HepG2 (cell line): ENCODE measurements around the gene PTPA. TPM values are rescaled to one million over a fixed set of nuclear protein-coding genes. Genes with fewer than 3 reads are reported as not detected.

Experiments used
- ATF4 ChIP-seq, 2 experiments: fragments of 450-650 bp in 1 of 2; sonication (generic) in 1 of 2; formaldehyde crosslinking; IDR thresholded peaks; 2 replicates each; pipeline versions ENCODE4 v1.5.0 to v1.8.0; 2020 to 2022; ENCODE audit warnings: mild to moderate bottlenecking in 1 of 2, missing genetic modification reagents in 1 of 2
- DMAP1 ChIP-seq: IDR thresholded peaks from 2 replicates; pipeline ENCODE4 v1.6.1; 2016
- E2F5 ChIP-seq: sonication (generic); formaldehyde crosslinking; conservative IDR thresholded peaks from 2 replicates; pipeline ENCODE4 v1.4.0; 2020; ENCODE audit warnings: missing genetic modification reagents
- PAWR ChIP-seq: sonication (generic); formaldehyde crosslinking; IDR thresholded peaks from 2 replicates; pipeline ENCODE4 v1.4.0; 2020; ENCODE audit warnings: missing genetic modification reagents, mild to moderate bottlenecking, borderline replicate concordance
- POLR2G ChIP-seq: fragments of 200-400 bp; formaldehyde crosslinking; IDR thresholded peaks from 2 replicates; pipeline ENCODE4 v1.6.1; 2018; ENCODE audit warnings: mild to moderate bottlenecking, low read depth, low read length, moderate library complexity
- SP4 ChIP-seq: sonication (generic); formaldehyde crosslinking; IDR thresholded peaks from 2 replicates; pipeline ENCODE4 v1.8.1; 2023; ENCODE audit warnings: mild to moderate bottlenecking, missing genetic modification reagents
- ZFY ChIP-seq: sonication (generic); formaldehyde crosslinking; IDR thresholded peaks from 2 replicates; pipeline ENCODE4 v1.4.0; 2020; ENCODE audit warnings: missing genetic modification reagents
- ZNF558 ChIP-seq: sonication (generic); formaldehyde crosslinking; IDR thresholded peaks from 2 replicates; pipeline ENCODE4 v1.9.0; 2022; ENCODE audit warnings: mild to moderate bottlenecking, missing genetic modification reagents, borderline replicate concordance
- ZNF605 ChIP-seq: sonication (generic); formaldehyde crosslinking; IDR thresholded peaks from 2 replicates; pipeline ENCODE4 v1.8.0; 2022; ENCODE audit warnings: mild to moderate bottlenecking, missing genetic modification reagents
- ZSCAN29 ChIP-seq: sonication (generic); formaldehyde crosslinking; conservative IDR thresholded peaks from 2 replicates; pipeline ENCODE4 v1.4.0; 2020; ENCODE audit warnings: mild to moderate bottlenecking, missing genetic modification reagents
- ZUFSP ChIP-seq: sonication (generic); formaldehyde crosslinking; IDR thresholded peaks from 2 replicates; pipeline ENCODE4 v1.9.0; 2021; ENCODE audit warnings: missing genetic modification reagents, mild to moderate bottlenecking, borderline replicate concordance
- polyA plus RNA-seq, 8 experiments: library from polyadenylated mRNA; depleted of rRNA in 3 of 8; stranded (reverse) in 7 of 8; unstranded in 1 of 8; fragments of >200 nt; fragmentation: Illumina TruSeq in 4 of 8; extraction: Trizol in 4 of 8; gene quantifications; 2 replicates each; pipeline versions ENCODE4 v1.2.1 to v1.2.3, GENCODE V29; 2011 to 2016; ENCODE audit warnings: low read depth in 4 of 8, missing spikeins in 1 of 8, mixed read lengths in 1 of 8; ENCODE audit not compliant: insufficient read depth in 1 of 8
- total RNA-seq, 5 experiments: library from RNA; depleted of rRNA; stranded (reverse); fragments of >200 nt; fragmentation: Illumina TruSeq; extraction: Trizol; gene quantifications; 2 replicates each; pipeline ENCODE4 v1.2.3, GENCODE V29; 2016; ENCODE audit warnings: low read depth in 1 of 5
- TF ChIP-seq, protein P1 (sequence below): sonication (generic); formaldehyde crosslinking; IDR thresholded peaks from 2 replicates; pipeline ENCODE4 v1.5.0; 2020; ENCODE audit warnings: mild to moderate bottlenecking, missing genetic modification reagents, borderline replicate concordance
- TF ChIP-seq, protein P2 (sequence below): sonication (generic); formaldehyde crosslinking; IDR thresholded peaks from 2 replicates; pipeline ENCODE4 v1.8.1; 2023; ENCODE audit warnings: mild to moderate bottlenecking, missing genetic modification reagents
- TF ChIP-seq, protein P3 (sequence below): sonication (generic); formaldehyde crosslinking; IDR thresholded peaks from 2 replicates; pipeline ENCODE4 v1.5.0; 2020; ENCODE audit warnings: missing genetic modification reagents

Gene PTPA
- total and polyA plus RNA-seq, 2 of the 13 experiments (the other 11 are each of a cell fraction or from before 2014, with no cell fraction given), result 79.3 to 105 TPM

GRCh38 chr9:129174724-129175514 is 63.7 kb downstream of the PTPA start (continued):
- TF ChIP-seq, protein P1, sequence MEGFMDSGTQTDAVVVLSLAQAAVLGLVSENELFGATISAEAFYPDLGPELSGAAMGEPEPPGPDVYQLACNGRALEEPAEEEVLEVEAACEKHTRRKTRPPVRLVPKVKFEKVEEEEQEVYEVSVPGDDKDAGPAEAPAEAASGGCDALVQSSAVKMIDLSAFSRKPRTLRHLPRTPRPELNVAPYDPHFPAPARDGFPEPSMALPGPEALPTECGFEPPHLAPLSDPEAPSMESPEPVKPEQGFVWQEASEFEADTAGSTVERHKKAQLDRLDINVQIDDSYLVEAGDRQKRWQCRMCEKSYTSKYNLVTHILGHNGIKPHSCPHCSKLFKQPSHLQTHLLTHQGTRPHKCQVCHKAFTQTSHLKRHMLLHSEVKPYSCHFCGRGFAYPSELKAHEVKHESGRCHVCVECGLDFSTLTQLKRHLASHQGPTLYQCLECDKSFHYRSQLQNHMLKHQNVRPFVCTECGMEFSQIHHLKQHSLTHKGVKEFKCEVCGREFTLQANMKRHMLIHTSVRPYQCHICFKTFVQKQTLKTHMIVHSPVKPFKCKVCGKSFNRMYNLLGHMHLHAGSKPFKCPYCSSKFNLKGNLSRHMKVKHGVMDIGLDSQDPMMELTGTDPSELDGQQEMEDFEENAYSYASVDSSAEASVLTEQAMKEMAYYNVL (CRISPR knock-in tag), result 0 out of 2 replicates have a peak, but pooled peaks have one; percentile 2
- TF ChIP-seq, protein P2, sequence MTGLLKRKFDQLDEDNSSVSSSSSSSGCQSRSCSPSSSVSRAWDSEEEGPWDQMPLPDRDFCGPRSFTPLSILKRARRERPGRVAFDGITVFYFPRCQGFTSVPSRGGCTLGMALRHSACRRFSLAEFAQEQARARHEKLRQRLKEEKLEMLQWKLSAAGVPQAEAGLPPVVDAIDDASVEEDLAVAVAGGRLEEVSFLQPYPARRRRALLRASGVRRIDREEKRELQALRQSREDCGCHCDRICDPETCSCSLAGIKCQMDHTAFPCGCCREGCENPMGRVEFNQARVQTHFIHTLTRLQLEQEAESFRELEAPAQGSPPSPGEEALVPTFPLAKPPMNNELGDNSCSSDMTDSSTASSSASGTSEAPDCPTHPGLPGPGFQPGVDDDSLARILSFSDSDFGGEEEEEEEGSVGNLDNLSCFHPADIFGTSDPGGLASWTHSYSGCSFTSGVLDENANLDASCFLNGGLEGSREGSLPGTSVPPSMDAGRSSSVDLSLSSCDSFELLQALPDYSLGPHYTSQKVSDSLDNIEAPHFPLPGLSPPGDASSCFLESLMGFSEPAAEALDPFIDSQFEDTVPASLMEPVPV (CRISPR knock-in tag), result no peak; the same call in 1 of the 2 replicates
- TF ChIP-seq POLR2G, result peak; percentile 40; the same call in 1 of the 2 replicates
- peak; percentile 24; the same call in 1 of the 2 replicates for TF ChIP-seq ZNF605
- peak; percentile 58; the same call in 1 of the 2 replicates for TF ChIP-seq ZNF558 (CRISPR knock-in tag)
- TF ChIP-seq ZFY (CRISPR knock-in tag), result peak; percentile 77
- peak; percentile 53; the same call in 1 of the 2 replicates for TF ChIP-seq DMAP1 (CRISPR knock-in tag)
- no peak for TF ChIP-seq ZUFSP (CRISPR knock-in tag)
- no peak for TF ChIP-seq PAWR
- TF ChIP-seq, protein P3, sequence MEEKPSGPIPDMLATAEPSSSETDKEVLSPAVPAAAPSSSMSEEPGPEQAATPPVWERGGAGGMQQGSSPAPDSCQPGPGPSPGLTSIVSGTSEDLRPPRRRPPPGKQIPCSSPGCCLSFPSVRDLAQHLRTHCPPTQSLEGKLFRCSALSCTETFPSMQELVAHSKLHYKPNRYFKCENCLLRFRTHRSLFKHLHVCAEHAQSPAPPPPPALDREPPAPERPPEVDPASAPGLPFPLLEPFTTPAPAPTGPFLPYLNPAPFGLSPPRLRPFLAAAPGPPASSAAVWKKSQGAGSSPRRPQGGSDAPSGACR (CRISPR knock-in tag), result peak; percentile 30; the same call in 1 of the 2 replicates
- TF ChIP-seq E2F5, result no peak
- TF ChIP-seq ZSCAN29 (CRISPR knock-in tag), result no peak; the same call in 1 of the 2 replicates
- TF ChIP-seq SP4 (CRISPR knock-in tag), result 0 out of 2 replicates have a peak, but pooled peaks have one; percentile 2
- TF ChIP-seq ATF4 (CRISPR knock-in tag; IDR thresholded peaks at IDR 0.05), result peak in 1 of 2 experiments; percentile 25; a peak in 1 of 4 replicates
